Common myeloid progenitor, CD34-positive (primary cell): ENCODE measurements around the gene CLASRP.

Source experiments
- CTCF ChIA-PET: fragments of 350-600 bp; sonication (Branson Sonifier 250); formaldehyde crosslinking; loops from one replicate; lab custom pipeline; 2021; ENCODE audit warnings: antibody characterized with exemption; lab: Charles Lee
- POLR2A ChIA-PET: fragments of 350-600 bp; sonication (Branson Sonifier 250); formaldehyde crosslinking; loops from one replicate; lab custom pipeline; 2021; ENCODE audit warnings: antibody characterized with exemption; lab: Charles Lee
- DNase-seq, 3 donors: peaks; one replicate each; pipeline versions ENCODE4 v3.0.0 to v3.0.0-alpha.2; 2013
- H3K27ac ChIP-seq, 2 experiments: 1 replicate in 1 of 2; 2 replicates in 1 of 2; pipeline ENCODE4 v1.7.0; 2013; ENCODE audit warnings: inconsistent platforms in 2 of 2, low read length in 2 of 2, mild to moderate bottlenecking in 2 of 2, low read depth in 1 of 2, moderate library complexity in 1 of 2; ENCODE audit not compliant: severe bottlenecking in 2 of 2, insufficient read depth in 1 of 2, poor library complexity in 1 of 2
- H3K27me3 ChIP-seq, 5 experiments: replicated peaks in 2 of 5; 1 replicate in 3 of 5; 2 replicates in 2 of 5; pipeline versions ENCODE4 v1.6.1 to v1.7.0; 2013; ENCODE audit warnings: low read length in 4 of 5, mild to moderate bottlenecking in 2 of 5, moderate library complexity in 2 of 5, inconsistent platforms in 1 of 5; ENCODE audit not compliant: insufficient read depth in 5 of 5, control insufficient read depth in 4 of 5
- H3K36me3 ChIP-seq, 4 experiments: 1 replicate in 2 of 4; 2 replicates in 2 of 4; pipeline versions ENCODE4 v1.6.1 to v1.7.0; 2013; ENCODE audit warnings: low read length in 3 of 4, control low read depth in 1 of 4, mild to moderate bottlenecking in 1 of 4; ENCODE audit not compliant: control insufficient read depth in 4 of 4, insufficient read depth in 4 of 4
- H3K4me1 ChIP-seq, 4 experiments: 1 replicate in 3 of 4; 2 replicates in 1 of 4; pipeline versions ENCODE4 v1.6.1 to v1.7.1; 2013; ENCODE audit warnings: low read length in 3 of 4, mild to moderate bottlenecking in 3 of 4, control low read depth in 1 of 4, inconsistent platforms in 1 of 4, moderate library complexity in 1 of 4; ENCODE audit not compliant: control insufficient read depth in 4 of 4, insufficient read depth in 4 of 4; ENCODE audit errors: control extremely low read depth in 1 of 4
- H3K4me3 ChIP-seq, 7 experiments: 1 replicate in 4 of 7; 2 replicates in 3 of 7; pipeline versions ENCODE4 v1.5.1 to v1.7.0; 2013; ENCODE audit warnings: mild to moderate bottlenecking in 7 of 7, low read length in 6 of 7, moderate library complexity in 6 of 7, inconsistent platforms in 2 of 7, low read depth in 2 of 7, control low read depth in 1 of 7; ENCODE audit not compliant: insufficient read depth in 4 of 7, control insufficient read depth in 1 of 7; ENCODE audit errors: extremely low read depth in 1 of 7
- H3K9me3 ChIP-seq, 5 experiments: 1 replicate in 4 of 5; 2 replicates in 1 of 5; pipeline versions ENCODE4 v1.6.1 to v1.7.1; 2013; ENCODE audit warnings: low read length in 4 of 5, mild to moderate bottlenecking in 2 of 5, inconsistent platforms in 1 of 5, low read depth in 1 of 5, moderate library complexity in 1 of 5; ENCODE audit not compliant: control insufficient read depth in 4 of 5, insufficient read depth in 2 of 5; ENCODE audit errors: control extremely low read depth in 1 of 5
- WGBS: methylation state at CpG from one replicate; pipeline ENCODE4 v1.1.5; 2013; ENCODE audit not compliant: insufficient coverage; 5-methylcytosine and 5-hydroxymethylcytosine counted together

CLASRP gene

DNA sequence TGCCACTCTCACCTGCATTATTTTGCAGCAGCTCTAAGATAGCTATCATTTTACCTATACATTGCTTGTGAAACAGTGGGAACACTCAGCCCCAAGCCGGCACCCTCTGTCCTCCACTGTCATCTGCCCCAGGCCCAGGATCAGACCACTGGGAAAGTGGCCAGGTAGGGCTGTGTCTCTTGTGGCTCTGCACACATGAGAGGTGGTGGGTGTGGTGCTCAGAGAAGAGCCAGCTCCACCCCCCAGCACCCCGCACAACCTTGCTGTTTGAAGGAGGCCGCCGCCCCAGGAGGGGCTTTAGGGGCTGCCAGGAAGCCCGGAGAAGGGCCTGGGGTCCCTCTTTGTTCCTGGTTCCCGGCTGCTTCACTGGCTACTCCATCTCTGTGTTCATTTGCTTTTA is 80.7 kb downstream of the CLASRP start:
- CTCF ChIA-PET, result interaction anchor here (2.0 to 3.0 kb wide), 2 partner anchors 16 to 27 kb away, joined by 7 to 15 read pairs; partner anchors contain the start of gene PPP1R37
- H3K27ac ChIP-seq, result no peak overlapping the region
- no peak for DNase-seq
- H3K4me3 ChIP-seq, result peak overlapping the region in 1 of 7 experiments; percentile 23
- H3K9me3 ChIP-seq, result no peaks in the 10 kb centered on the region
- WGBS, result 86% methylated on average over 4 of the region's 6 CpGs
- H3K36me3 ChIP-seq, result peaks cover 0 to 6% (median 0%) of the 10 kb centered on the region in 4 experiments
- H3K27me3 ChIP-seq, result no peaks in the 10 kb centered on the region
- POLR2A ChIA-PET, result interaction anchor here (0.5 to 0.7 kb wide), 3 partner anchors 12 to 743 kb away, joined by 3 to 6 read pairs (median 3); no protein-coding TSS in a partner anchor
- peaks cover 5 to 75% (median 62%) of the 10 kb centered on the region in 4 experiments for H3K4me1 ChIP-seq
